Mesenchymal stem cell (in vitro differentiated cells and primary cell): ENCODE data around the gene KCNG2.

Experiments used
- DNase-seq: peaks from one replicate; pipeline ENCODE4 v3.0.0-alpha.2; 2013
- H2AFZ ChIP-seq: one replicate; pipeline ENCODE4 v1.6.1; 2013; ENCODE audit warnings: low read depth, mild to moderate bottlenecking, control low read depth, inconsistent platforms, low read length, moderate library complexity
- H2AK5ac ChIP-seq: 2 replicates; pipeline ENCODE4 v1.6.1; 2013; ENCODE audit warnings: low read length, moderate library complexity, mild to moderate bottlenecking, inconsistent platforms; ENCODE audit not compliant: severe bottlenecking
- H2BK120ac ChIP-seq: one replicate; pipeline ENCODE4 v1.6.1; 2013; ENCODE audit warnings: low read depth, mild to moderate bottlenecking, inconsistent platforms, low read length, moderate library complexity
- H2BK12ac ChIP-seq, 2 experiments: one replicate each; pipeline ENCODE4 v1.6.1; 2013; ENCODE audit warnings: inconsistent platforms in 2 of 2, low read length in 2 of 2, mild to moderate bottlenecking in 2 of 2, moderate library complexity in 2 of 2, control low read depth in 1 of 2
- H2BK15ac ChIP-seq: one replicate; pipeline ENCODE4 v1.6.1; 2013; ENCODE audit warnings: mild to moderate bottlenecking, low read depth, inconsistent platforms; ENCODE audit not compliant: poor library complexity, severe bottlenecking
- H2BK5ac ChIP-seq: 2 replicates; pipeline ENCODE4 v1.6.1; 2013; ENCODE audit warnings: low read depth, mild to moderate bottlenecking, low read length, control low read depth, inconsistent platforms; ENCODE audit not compliant: poor library complexity, severe bottlenecking
- H3K14ac ChIP-seq, 2 experiments: one replicate each; pipeline ENCODE4 v1.6.1; 2013; ENCODE audit warnings: inconsistent platforms in 2 of 2, low read length in 2 of 2, control low read depth in 1 of 2, mild to moderate bottlenecking in 1 of 2, moderate library complexity in 1 of 2
- H3K18ac ChIP-seq, 2 experiments: one replicate each; pipeline ENCODE4 v1.6.1; 2013; ENCODE audit warnings: inconsistent platforms in 2 of 2, low read length in 2 of 2, control low read depth in 1 of 2, low read depth in 1 of 2, mild to moderate bottlenecking in 1 of 2
- H3K23ac ChIP-seq, 2 experiments: one replicate each; pipeline ENCODE4 v1.6.1; 2013; ENCODE audit warnings: inconsistent platforms in 2 of 2, low read length in 2 of 2, mild to moderate bottlenecking in 2 of 2, moderate library complexity in 2 of 2, control low read depth in 1 of 2
- H3K27ac ChIP-seq: 2 replicates; pipeline ENCODE4 v1.5.1; 2013; ENCODE audit warnings: mild to moderate bottlenecking, moderate library complexity, low read length, control low read depth, inconsistent platforms; ENCODE audit not compliant: poor library complexity, severe bottlenecking
- H3K27me3 ChIP-seq, 2 experiments: 2 replicates each; pipeline versions ENCODE4 v1.6.1 to v1.7.0; 2013; ENCODE audit warnings: low read length in 2 of 2, mild to moderate bottlenecking in 2 of 2, moderate library complexity in 2 of 2, control low read depth in 1 of 2, inconsistent platforms in 1 of 2; ENCODE audit not compliant: control insufficient read depth in 1 of 2, insufficient read depth in 1 of 2
- H3K36me3 ChIP-seq, 2 experiments: 2 replicates each; pipeline versions ENCODE4 v1.6.1 to v1.7.0; 2013; ENCODE audit warnings: low read length in 2 of 2, control low read depth in 1 of 2, inconsistent platforms in 1 of 2, low read depth in 1 of 2, mild to moderate bottlenecking in 1 of 2; ENCODE audit not compliant: insufficient read depth in 2 of 2, control insufficient read depth in 1 of 2
- H3K4ac ChIP-seq, 2 experiments: one replicate each; pipeline ENCODE4 v1.6.1; 2013; ENCODE audit warnings: inconsistent platforms in 2 of 2, low read length in 2 of 2, mild to moderate bottlenecking in 2 of 2, moderate library complexity in 2 of 2, control low read depth in 1 of 2, low read depth in 1 of 2
- H3K4me1 ChIP-seq: 2 replicates; pipeline ENCODE4 v1.6.1; 2013; ENCODE audit warnings: low read depth, low read length, control low read depth; ENCODE audit not compliant: control insufficient read depth, insufficient read depth
- H3K4me2 ChIP-seq: 2 replicates; pipeline ENCODE4 v1.6.1; 2013; ENCODE audit warnings: low read length, mild to moderate bottlenecking, inconsistent platforms; ENCODE audit not compliant: poor library complexity, severe bottlenecking
- H3K4me3 ChIP-seq, 2 experiments: 2 replicates each; pipeline versions ENCODE4 v1.5.1 to v1.7.0; 2013; ENCODE audit warnings: low read length in 2 of 2, mild to moderate bottlenecking in 2 of 2, control low read depth in 1 of 2, low read depth in 1 of 2; ENCODE audit not compliant: insufficient read depth in 1 of 2
- H3K79me1 ChIP-seq: replicated peaks from 2 replicates; pipeline ENCODE4 v1.6.1; 2013; ENCODE audit warnings: mild to moderate bottlenecking, control low read depth, low read length, inconsistent platforms; ENCODE audit not compliant: poor library complexity, severe bottlenecking
- H3K9ac ChIP-seq: 2 replicates; pipeline ENCODE4 v1.7.0; 2013; ENCODE audit warnings: mild to moderate bottlenecking, low read length, moderate library complexity
- H3K9me3 ChIP-seq: 2 replicates; pipeline ENCODE4 v1.7.0; 2013; ENCODE audit warnings: mild to moderate bottlenecking, low read length; ENCODE audit not compliant: control insufficient read depth
- H4K8ac ChIP-seq: one replicate; pipeline ENCODE4 v1.6.1; 2013; ENCODE audit warnings: inconsistent platforms, mild to moderate bottlenecking, low read length, moderate library complexity
- H4K91ac ChIP-seq: one replicate; pipeline ENCODE4 v1.6.1; 2013; ENCODE audit warnings: mild to moderate bottlenecking, low read length, inconsistent platforms
- WGBS: methylation state at CpG from one replicate; pipeline ENCODE4 v1.1.7; 2013; ENCODE audit warnings: mixed read lengths; 5-methylcytosine and 5-hydroxymethylcytosine counted together

The KCNG2 gene

DNA sequence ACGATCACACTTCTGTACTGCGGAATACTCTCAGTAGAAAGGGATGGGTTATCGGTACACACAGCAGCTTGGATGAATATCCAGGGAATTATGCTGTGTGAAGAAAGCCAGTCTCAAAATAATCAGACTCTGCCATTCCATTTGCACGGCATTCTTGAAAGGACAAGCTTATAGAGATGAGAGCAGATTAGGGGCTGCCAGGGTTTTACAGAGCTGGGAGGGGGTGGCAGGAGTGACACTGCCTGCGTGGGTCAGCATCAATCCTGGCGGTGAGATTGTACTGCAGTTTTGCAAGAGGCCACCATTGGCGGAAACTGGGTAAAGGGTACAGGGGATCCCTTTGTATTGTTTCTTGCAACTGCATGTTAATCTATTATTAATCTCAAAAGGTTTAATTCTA, 16.6 kb downstream of the KCNG2 start:
- Histone ChIP-seq H2AK5ac (no peak overlapping the region), H3K23ac (no peak overlapping the region), H4K8ac (no peak overlapping the region), H3K4me1 (no peaks in the 10 kb centered on the region), H2BK5ac (no peak overlapping the region), H2AFZ (no peak overlapping the region), H3K4me3 (no peak overlapping the region), H3K36me3 (no peaks in the 10 kb centered on the region), H3K4me2 (no peak overlapping the region), H2BK120ac (no peak overlapping the region), H3K79me1 (no peaks in the 10 kb centered on the region), H3K14ac (no peak overlapping the region), H3K27ac (no peak overlapping the region), H3K27me3 (peaks cover 0 to 30% of the 10 kb centered on the region in 2 experiments), H3K4ac (no peak overlapping the region), H2BK12ac (no peak overlapping the region), H3K18ac (no peak overlapping the region), H3K9ac (no peak overlapping the region), H4K91ac (no peak overlapping the region), H3K9me3 (no peaks in the 10 kb centered on the region), H2BK15ac (no peak overlapping the region)
- WGBS = 91% methylated on average over 6 of the region's 7 CpGs
- no peak for DNase-seq

DNA sequence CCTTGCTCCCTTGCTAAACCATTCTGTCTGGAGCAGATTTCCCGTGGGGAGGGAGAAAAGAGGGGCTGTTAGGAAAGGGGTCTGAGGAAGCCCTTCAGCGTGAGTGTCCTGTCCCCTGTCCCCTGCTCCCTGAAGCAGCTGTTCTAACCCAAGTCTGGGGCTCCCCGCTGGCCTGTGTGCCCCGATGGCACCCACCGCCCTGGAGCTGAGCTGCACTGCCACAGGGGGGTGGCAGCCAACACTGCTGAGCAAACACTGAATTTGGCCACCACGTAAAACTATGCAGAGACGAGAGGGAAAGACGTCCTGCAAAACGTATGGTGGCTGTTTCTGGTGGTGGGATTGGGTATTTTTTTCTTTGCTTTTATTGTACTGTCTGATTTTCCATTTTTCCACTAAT, 17.9 kb downstream of the KCNG2 start:
- H3K4me2 ChIP-seq = no peak overlapping the region
- H2BK15ac ChIP-seq = no peak overlapping the region
- H3K9ac ChIP-seq = no peak overlapping the region
- H3K36me3 ChIP-seq = no peaks in the 10 kb centered on the region
- DNase-seq = no peak
- H2BK5ac ChIP-seq = no peak overlapping the region
- H3K18ac ChIP-seq = no peak overlapping the region
- no peak overlapping the region for H4K91ac ChIP-seq
- no peak overlapping the region for H2BK120ac ChIP-seq
- H3K23ac ChIP-seq = no peak overlapping the region
- H3K9me3 ChIP-seq = no peaks in the 10 kb centered on the region
- H2AFZ ChIP-seq = no peak overlapping the region
- H3K4me3 ChIP-seq = no peak overlapping the region
- no peaks in the 10 kb centered on the region for H3K4me1 ChIP-seq
- 71% methylated on average over 5 of the region's 9 CpGs for WGBS
- H2AK5ac ChIP-seq = no peak overlapping the region
- H3K27ac ChIP-seq = no peak overlapping the region
- H4K8ac ChIP-seq = no peak overlapping the region
- no peak overlapping the region for H3K4ac ChIP-seq
- H3K14ac ChIP-seq = no peak overlapping the region
- H3K27me3 ChIP-seq = peaks cover 0 to 43% of the 10 kb centered on the region in 2 experiments
- H3K79me1 ChIP-seq = no peaks in the 10 kb centered on the region
- no peak overlapping the region for H2BK12ac ChIP-seq

DNA sequence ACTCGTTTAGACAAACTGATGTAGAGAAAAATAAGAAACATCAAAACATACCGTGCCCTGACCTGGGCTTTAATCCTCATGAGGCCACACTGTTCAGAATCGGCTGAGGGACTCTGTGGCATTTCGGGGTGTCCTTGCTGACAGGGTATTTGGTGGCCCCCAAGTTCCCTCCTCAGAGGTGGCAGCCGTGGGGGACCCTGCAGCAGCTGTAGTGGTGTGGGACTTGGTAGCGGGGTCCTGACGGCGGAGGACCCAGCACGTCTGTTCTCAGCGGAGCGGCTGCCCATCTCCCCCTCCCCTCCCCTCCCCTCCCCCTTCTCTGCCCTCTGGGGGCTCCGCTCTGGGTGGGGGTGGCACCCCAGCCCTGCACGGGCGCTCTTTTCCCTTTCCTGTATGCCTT, 18.4 kb downstream of the KCNG2 start:
- Histone ChIP-seq H3K9ac (no peak overlapping the region), H3K27ac (no peak overlapping the region), H3K4me1 (no peaks in the 10 kb centered on the region), H3K18ac (no peak overlapping the region), H3K14ac (no peak overlapping the region), H2AK5ac (no peak overlapping the region), H2BK120ac (no peak overlapping the region), H3K23ac (no peak overlapping the region), H4K91ac (no peak overlapping the region), H3K9me3 (no peaks in the 10 kb centered on the region), H3K36me3 (no peaks in the 10 kb centered on the region), H2BK12ac (no peak overlapping the region), H3K4ac (no peak overlapping the region), H3K4me2 (no peak overlapping the region), H2AFZ (no peak overlapping the region), H3K4me3 (no peak overlapping the region), H4K8ac (no peak overlapping the region), H3K27me3 (peaks cover 0 to 45% of the 10 kb centered on the region in 2 experiments), H3K79me1 (no peaks in the 10 kb centered on the region), H2BK5ac (no peak overlapping the region), H2BK15ac (no peak overlapping the region)
- DNase-seq = no peak
- 81% methylated on average over 6 of the region's 14 CpGs for WGBS

DNA sequence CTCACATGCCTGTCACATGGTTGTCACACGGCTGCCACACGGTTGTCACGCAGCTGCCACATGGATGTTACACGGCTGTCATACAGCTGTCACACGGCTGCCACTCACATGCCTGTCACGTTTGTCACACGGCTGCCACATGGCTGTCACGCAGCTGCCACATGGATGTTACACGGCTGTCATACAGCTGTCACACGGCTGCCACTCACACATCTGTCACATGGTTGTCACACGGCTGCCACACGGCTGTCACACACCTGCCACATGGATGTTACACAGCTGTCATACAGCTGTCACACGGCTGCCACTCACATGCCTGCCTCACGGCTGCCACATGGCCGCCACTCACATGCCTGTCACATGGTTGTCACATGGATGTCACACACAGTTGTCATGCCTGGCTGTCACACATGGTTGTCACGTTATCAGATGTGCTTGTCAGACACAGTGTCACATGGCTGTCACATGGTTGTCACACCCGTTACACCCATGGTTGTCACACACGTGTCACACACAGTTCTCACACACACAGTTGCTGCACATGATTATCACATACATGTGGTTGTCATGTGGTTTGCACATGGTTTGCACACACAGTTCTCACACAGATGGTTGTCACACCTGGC, 19.4 kb downstream of the KCNG2 start:
- no peak overlapping the region for H3K4ac ChIP-seq
- no peak overlapping the region for H3K23ac ChIP-seq
- no peak overlapping the region for H3K4me3 ChIP-seq
- no peaks in the 10 kb centered on the region for H3K9me3 ChIP-seq
- no peak overlapping the region for H2AFZ ChIP-seq
- H3K4me2 ChIP-seq = no peak overlapping the region
- H3K79me1 ChIP-seq = no peaks in the 10 kb centered on the region
- H4K91ac ChIP-seq = peak overlapping the region; percentile 19
- H3K27me3 ChIP-seq = peaks cover 0 to 45% of the 10 kb centered on the region in 2 experiments
- no peak overlapping the region for H2AK5ac ChIP-seq
- DNase-seq = no peak
- H3K14ac ChIP-seq = no peak overlapping the region
- no peak overlapping the region for H4K8ac ChIP-seq
- 91% methylated on average over 18 of the region's 18 CpGs for WGBS
- no peak overlapping the region for H2BK12ac ChIP-seq
- H3K36me3 ChIP-seq = no peaks in the 10 kb centered on the region
- H2BK5ac ChIP-seq = no peak overlapping the region
- H3K9ac ChIP-seq = no peak overlapping the region
- H2BK15ac ChIP-seq = no peak overlapping the region
- H2BK120ac ChIP-seq = no peak overlapping the region
- H3K18ac ChIP-seq = no peak overlapping the region
- H3K4me1 ChIP-seq = no peaks in the 10 kb centered on the region
- no peak overlapping the region for H3K27ac ChIP-seq
